ENCODE data around the gene EIF2S2. TPM values are rescaled to one million over a fixed set of nuclear protein-coding genes. Genes with fewer than 3 reads are reported as not detected.

EIF2S2 gene
- total RNA-seq, 1 donor: 115 TPM

GRCh38 chr20:34104059-34104458 lies 8.0 kb downstream of the EIF2S2 start:
- no peak for DNase-seq (ENCODE audit: low read depth)
- no peak overlapping the region for H3K4me3 ChIP-seq (ENCODE audit: low read depth, low read length)
- TF ChIP-seq CTCF (IDR thresholded peaks at IDR 0.05; ENCODE audit: insufficient read depth, low read depth, low read length): no peak

DNA sequence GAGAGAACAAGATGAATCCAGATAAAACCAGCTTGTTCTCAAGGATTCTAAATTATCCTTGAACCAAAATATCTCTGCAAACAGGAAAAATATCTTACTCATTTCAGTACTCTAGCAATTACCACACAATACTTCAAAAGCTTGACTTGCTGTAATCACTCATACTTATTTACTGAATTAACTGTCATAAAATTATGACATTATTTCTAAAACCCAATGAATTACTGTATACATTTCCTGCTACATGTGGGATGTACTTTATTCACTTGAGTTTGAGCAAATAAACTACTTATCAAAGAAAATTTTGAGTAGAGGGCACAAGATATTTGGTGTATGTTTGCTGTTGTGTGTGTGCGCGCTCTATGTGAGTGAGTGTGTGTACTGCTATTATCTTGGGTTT lies 9.7 kb downstream of the EIF2S2 start:
- no peak for TF ChIP-seq CTCF (IDR thresholded peaks at IDR 0.05; ENCODE audit: insufficient read depth, low read depth, low read length)
- no peak for DNase-seq (ENCODE audit: low read depth)
- H3K4me3 ChIP-seq (ENCODE audit: low read depth, low read length): no peak overlapping the region

- H3K4me3 ChIP-seq (ENCODE audit: low read depth, low read length): no peak overlapping the region
- no peak for TF ChIP-seq CTCF (IDR thresholded peaks at IDR 0.05; ENCODE audit: insufficient read depth, low read depth, low read length)
- DNase-seq (ENCODE audit: low read depth): no peak
Measured at GRCh38 chr20:34100576-34100975, 11.5 kb downstream of the EIF2S2 start.

DNA sequence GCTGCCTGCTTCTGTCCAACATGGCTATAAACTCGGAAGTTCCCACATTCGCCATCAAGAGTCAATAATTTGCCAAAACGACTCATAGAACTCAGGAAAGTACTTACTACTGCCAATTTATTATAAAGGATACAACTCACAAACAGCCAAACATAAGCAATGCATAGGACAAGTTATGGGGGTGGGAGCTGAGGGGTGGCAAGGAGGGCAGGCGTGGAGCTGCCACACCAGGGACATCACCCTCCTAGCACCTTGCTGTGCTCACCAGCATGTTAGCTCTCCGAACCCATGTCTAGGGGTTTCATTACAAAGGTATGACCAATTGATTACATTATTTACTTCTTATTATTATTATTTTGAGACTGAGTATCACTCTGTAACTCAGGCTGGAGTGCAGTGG lies 12.4 kb downstream of the EIF2S2 start:
- no peak for DNase-seq (ENCODE audit: low read depth)
- no peak overlapping the region for H3K4me3 ChIP-seq (ENCODE audit: low read depth, low read length)
- no peak for TF ChIP-seq CTCF (IDR thresholded peaks at IDR 0.05; ENCODE audit: insufficient read depth, low read depth, low read length)

DNA sequence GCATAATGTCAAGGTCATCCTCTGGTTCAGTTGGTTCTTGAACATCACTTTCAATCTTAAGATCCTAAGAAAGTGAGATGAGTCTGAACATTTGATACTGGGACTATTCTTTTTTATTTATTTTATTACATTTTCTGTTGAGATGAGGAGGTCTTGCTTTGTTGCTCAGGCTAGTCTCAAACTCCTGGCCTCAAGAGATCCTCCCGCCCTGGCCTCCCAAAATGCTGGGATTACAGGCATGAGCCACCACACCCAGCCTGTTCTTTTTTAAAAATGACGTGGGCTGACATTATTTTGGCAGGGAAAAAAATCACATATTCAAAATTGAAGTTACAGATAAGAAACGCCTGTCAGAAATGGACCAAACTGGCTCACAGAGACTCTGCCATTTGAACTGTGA lies 13.5 kb downstream of the EIF2S2 start:
- DNase-seq (ENCODE audit: low read depth): no peak
- no peak overlapping the region for H3K4me3 ChIP-seq (ENCODE audit: low read depth, low read length)
- TF ChIP-seq CTCF (IDR thresholded peaks at IDR 0.05; ENCODE audit: insufficient read depth, low read depth, low read length): no peak

DNA sequence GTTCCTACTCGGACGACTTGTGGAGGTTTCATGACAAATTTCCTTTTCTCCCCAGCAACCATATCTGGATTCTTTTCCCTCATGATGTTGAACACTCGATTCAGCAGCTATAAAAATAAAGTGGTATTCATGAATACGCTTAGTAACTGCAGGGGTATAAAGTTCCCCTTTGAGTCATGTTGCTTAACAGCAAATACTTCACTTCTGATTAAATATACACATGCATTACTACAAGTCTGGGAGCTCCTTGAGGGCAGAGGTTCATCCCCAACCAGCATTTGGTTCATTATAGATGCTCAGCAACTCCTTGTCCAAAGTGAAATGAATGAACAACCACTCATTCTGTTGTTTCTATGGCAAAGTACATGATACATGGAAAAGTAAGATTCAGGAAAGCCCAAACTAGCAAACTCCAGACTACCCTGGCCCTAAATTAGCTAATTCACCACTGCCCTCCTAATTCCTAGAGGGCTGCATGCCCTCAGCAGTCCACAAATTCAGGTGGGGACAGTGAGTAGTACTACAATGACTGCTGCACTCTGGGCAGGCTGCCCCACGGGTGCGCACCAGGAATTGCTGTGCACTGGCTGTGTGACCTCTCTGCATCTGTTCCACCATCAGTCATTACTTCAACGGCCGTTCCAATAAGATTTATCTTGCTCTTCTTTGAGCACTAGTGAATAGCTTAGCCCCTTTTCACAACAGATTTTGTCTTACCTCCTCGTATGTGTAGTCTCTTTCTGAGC lies 15.2 kb downstream of the EIF2S2 start:
- TF ChIP-seq CTCF (IDR thresholded peaks at IDR 0.05; ENCODE audit: insufficient read depth, low read depth, low read length): no peak
- no peak for DNase-seq (ENCODE audit: low read depth)
- H3K4me3 ChIP-seq (ENCODE audit: low read depth, low read length): no peak overlapping the region

GRCh38 chr20:34095825-34096224 lies 16.2 kb downstream of the EIF2S2 start:
- no peak for TF ChIP-seq CTCF (IDR thresholded peaks at IDR 0.05; ENCODE audit: insufficient read depth, low read depth, low read length)
- H3K4me3 ChIP-seq (ENCODE audit: low read depth, low read length): no peak overlapping the region
- DNase-seq (ENCODE audit: low read depth): no peak
